ENCODE measurements around the gene SECTM1.

DNA sequence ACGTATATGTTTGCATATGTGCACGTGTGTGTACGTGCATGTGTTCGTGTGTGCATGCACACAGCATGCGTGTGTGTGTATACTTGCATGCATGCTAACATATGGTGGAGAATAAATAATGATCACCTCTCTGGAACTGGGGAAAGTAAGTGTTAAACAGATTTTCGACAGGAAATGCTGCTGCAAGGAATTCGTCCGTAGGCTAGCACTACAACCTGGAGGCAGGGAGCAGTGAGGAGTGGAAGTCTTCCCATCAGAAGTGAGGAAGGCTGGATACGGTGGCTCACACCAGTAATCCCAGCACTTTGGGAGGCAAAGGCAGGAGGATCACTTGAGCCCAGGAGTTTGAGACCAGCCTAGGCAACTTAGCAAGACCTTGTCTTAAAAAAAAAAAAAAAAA, 55.3 kb downstream of the SECTM1 start:
- TF ChIP-seq, protein P1, sequence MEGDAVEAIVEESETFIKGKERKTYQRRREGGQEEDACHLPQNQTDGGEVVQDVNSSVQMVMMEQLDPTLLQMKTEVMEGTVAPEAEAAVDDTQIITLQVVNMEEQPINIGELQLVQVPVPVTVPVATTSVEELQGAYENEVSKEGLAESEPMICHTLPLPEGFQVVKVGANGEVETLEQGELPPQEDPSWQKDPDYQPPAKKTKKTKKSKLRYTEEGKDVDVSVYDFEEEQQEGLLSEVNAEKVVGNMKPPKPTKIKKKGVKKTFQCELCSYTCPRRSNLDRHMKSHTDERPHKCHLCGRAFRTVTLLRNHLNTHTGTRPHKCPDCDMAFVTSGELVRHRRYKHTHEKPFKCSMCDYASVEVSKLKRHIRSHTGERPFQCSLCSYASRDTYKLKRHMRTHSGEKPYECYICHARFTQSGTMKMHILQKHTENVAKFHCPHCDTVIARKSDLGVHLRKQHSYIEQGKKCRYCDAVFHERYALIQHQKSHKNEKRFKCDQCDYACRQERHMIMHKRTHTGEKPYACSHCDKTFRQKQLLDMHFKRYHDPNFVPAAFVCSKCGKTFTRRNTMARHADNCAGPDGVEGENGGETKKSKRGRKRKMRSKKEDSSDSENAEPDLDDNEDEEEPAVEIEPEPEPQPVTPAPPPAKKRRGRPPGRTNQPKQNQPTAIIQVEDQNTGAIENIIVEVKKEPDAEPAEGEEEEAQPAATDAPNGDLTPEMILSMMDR (IDR thresholded peaks at IDR 0.05; ENCODE audit: low read depth, low read length): no peak
- no peak for TF ChIP-seq MYC (IDR thresholded peaks at IDR 0.05; ENCODE audit: low read depth, low read length)
- TF ChIP-seq POLR2A (IDR thresholded peaks at IDR 0.05; ENCODE audit: extremely low read depth, insufficient read length): no peak
- TF ChIP-seq, protein P2, sequence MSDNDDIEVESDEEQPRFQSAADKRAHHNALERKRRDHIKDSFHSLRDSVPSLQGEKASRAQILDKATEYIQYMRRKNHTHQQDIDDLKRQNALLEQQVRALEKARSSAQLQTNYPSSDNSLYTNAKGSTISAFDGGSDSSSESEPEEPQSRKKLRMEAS (IDR thresholded peaks at IDR 0.05; ENCODE audit: low read depth, low read length): no peak

Data from NB4 (cell line).